ENCODE measurements around the gene C16orf96. TPM values are rescaled to one million over a fixed set of nuclear protein-coding genes. Genes with fewer than 3 reads are reported as not detected.

Gene C16orf96
- polyA plus RNA-seq (ENCODE audit: insufficient read length), result 1.1 TPM

GRCh38 chr16:4556112-4556511 lies at the start of gene C16orf96:
TSS of gene C16orf96 (plus strand) at chr16:4556340. CDS start at chr16:4556490, 150 bp downstream.
- DNase-seq, result no peak

GRCh38 chr16:4506450-4506849 lies 49.7 kb upstream of the C16orf96 start:
- peak; percentile 78 for DNase-seq

- no peak for DNase-seq
Observed at GRCh38 chr16:4507588-4508345, 48.4 kb upstream of the C16orf96 start.

GRCh38 chr16:4508806-4509205 lies 47.3 kb upstream of the C16orf96 start:
- no peak for DNase-seq

GRCh38 chr16:4509420-4509819 lies 46.7 kb upstream of the C16orf96 start:
- no peak for DNase-seq

- no peak for DNase-seq
Observed at GRCh38 chr16:4510131-4510530, 46.0 kb upstream of the C16orf96 start.

GRCh38 chr16:4510747-4511426 lies 45.3 kb upstream of the C16orf96 start:
- DNase-seq, result no peak

- no peak for DNase-seq
Observed at GRCh38 chr16:4511441-4512082, 44.6 kb upstream of the C16orf96 start.

GRCh38 chr16:4512473-4512872 lies 43.7 kb upstream of the C16orf96 start:
- DNase-seq, result no peak

- DNase-seq, result no peak
Observed at GRCh38 chr16:4513086-4513860, 42.9 kb upstream of the C16orf96 start.

GRCh38 chr16:4513881-4514280 lies 42.3 kb upstream of the C16orf96 start:
- no peak for DNase-seq

GRCh38 chr16:4514606-4515005 lies 41.5 kb upstream of the C16orf96 start:
- no peak for DNase-seq

- DNase-seq, result no peak
Observed at GRCh38 chr16:4515611-4516233, 40.4 kb upstream of the C16orf96 start.

- no peak for DNase-seq
Observed at GRCh38 chr16:4517812-4518680, 38.1 kb upstream of the C16orf96 start.

GRCh38 chr16:4519274-4520058 lies 36.7 kb upstream of the C16orf96 start:
- DNase-seq, result no peak

- DNase-seq, result no peak
Observed at GRCh38 chr16:4520913-4521312, 35.2 kb upstream of the C16orf96 start.

- no peak for DNase-seq
Observed at GRCh38 chr16:4522051-4522581, 34.0 kb upstream of the C16orf96 start.

GRCh38 chr16:4523686-4524085 lies 32.5 kb upstream of the C16orf96 start:
- no peak for DNase-seq

- DNase-seq, result no peak
Observed at GRCh38 chr16:4524571-4524970, 31.6 kb upstream of the C16orf96 start.

GRCh38 chr16:4525069-4525468 lies 31.1 kb upstream of the C16orf96 start:
- DNase-seq, result peak; percentile 72

Measured in hindlimb muscle (tissue), 1 donor.